Nucleus accumbens (tissue), 56 donors: ENCODE data around the gene CTNND2.

Source experiments
- DNase-seq, 56 donors: peaks; one replicate each; lab custom pipeline; 2025; lab: John Stamatoyannopoulos, UW

Gene CTNND2

DNA sequence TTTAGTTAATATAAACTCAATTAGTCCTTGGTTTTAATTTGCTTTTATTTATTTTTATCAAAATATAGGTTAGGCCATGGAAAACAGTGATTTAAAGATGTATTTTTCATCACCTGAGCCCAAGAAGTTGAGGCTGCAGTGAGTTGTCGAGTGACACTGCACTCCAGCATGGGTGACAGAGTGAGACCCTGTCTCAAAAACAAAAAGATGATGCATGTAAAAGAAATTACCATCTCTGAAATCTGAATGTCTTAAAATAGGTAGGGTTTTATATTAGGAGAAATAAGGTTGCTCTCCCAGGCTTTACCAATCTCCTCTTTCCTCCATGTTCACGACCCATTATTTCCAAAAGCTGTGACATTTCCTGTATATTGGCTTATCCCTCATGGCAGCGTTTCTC, 980.9 kb downstream of the CTNND2 start:
- no peak for DNase-seq
